Stimulated activated CD8-positive, alpha-beta memory T cell treated with anti-CD3 and anti-CD28 coated beads, Interleukin-15, amount 100 ng/mL, for 1 hour (primary cell): ENCODE measurements around the gene GHRH.

Experiments
- DNase-seq: peaks from one replicate; pipeline ENCODE4 v3.0.0-alpha.2; 2020; ENCODE audit warnings: low read depth

The GHRH gene

DNA sequence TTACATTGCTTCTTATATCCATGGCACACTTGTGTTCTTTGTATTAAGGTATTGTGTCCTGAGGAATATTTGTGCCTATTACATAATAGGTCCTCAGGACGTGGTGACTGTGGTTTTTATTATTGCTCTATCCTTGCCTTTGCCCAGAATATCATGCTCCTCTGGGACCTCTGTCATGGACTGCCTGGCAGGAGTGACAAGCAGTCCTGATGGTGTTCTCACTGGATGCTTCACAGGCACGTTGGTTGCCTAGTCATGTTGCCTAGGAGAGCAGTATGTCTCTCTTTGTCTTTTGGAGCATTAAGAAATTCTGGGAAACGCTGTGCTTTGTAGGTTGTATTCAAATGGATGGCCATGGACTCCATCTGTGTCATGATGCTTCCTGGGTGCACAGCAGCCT lies 57.6 kb downstream of the GHRH start:
- DNase-seq, result no peak

DNA sequence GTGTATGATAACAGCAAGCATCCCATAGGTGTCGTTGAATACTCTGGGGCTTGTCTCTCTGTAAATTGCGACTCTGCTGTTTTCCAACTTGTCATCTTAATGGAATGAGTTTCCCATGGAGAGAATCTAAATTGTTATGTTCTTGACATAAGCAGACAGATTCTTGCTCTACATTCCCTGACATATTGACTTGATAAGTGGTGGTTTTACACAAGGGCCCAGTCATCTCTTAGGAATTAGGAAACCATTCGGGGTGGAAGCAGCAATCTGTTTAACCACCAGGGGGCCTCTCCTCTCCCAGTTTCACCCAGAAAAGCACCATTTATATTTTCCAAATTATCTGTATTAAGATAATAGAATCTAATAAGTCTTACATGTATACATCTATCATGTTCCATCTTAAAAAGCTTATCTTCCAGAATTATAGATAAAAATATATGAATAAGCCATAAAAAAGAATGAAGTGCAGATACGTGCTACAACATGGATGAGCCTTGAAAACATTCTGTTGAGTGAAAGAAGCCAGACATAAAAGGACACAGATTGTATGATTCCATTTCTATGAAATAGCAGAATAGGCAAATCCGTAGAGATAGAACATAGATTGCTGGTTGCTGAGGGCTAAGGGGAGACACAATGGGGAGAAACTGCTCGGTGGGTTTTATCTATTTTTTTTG lies 59.2 kb downstream of the GHRH start:
- DNase-seq, result no peak

DNA sequence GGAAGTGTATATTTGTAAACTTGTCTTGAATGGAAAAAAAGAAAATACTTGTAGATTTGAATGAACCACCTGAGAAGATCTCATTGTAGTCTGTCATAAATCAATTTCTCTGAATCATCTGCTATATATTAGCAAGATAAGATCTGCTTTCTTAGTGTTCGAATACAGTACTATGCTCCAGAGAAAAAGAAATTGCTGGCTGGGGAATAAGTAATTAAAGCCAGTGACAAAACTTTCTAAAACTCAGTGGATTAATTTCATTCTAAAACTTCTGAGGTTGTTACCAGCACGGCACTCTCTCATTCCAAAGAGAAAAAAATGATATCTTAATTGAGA lies 59.8 kb downstream of the GHRH start:
- DNase-seq, result no peak
